Neural progenitor cell (in vitro differentiated cells): ENCODE results near the gene DNAJC1. TPM values are rescaled to one million over a fixed set of nuclear protein-coding genes. Genes with fewer than 3 reads are reported as not detected.
"Not testable (repeated sequence)": the region's sequence is repeated elsewhere in the genome, so short reads cannot be mapped to it uniquely, and the experiment has no call there.

Source experiments
- DNase-seq: peaks from one replicate; pipeline ENCODE4 v3.0.0-alpha.2; 2016; ENCODE audit warnings: low spot score
- H2AFZ ChIP-seq: fragments of 200-600 bp; sonication (generic); replicated peaks from 2 replicates; pipeline ENCODE4 v1.6.1; 2016; ENCODE audit warnings: antibody characterized with exemption
- H3F3A ChIP-seq: fragments of 200-600 bp; sonication (generic); 2 replicates; pipeline ENCODE4 v1.6.1; 2016; ENCODE audit warnings: antibody characterized with exemption, low read depth
- H3K27ac ChIP-seq: fragments of 200-600 bp; sonication (generic); 2 replicates; pipeline ENCODE4 v1.5.1; 2016; ENCODE audit warnings: mild to moderate bottlenecking
- H3K27me3 ChIP-seq: fragments of 200-600 bp; sonication (generic); 2 replicates; pipeline ENCODE4 v1.6.1; 2016; ENCODE audit warnings: mild to moderate bottlenecking, moderate library complexity
- H3K36me3 ChIP-seq: fragments of 200-600 bp; sonication (generic); 2 replicates; pipeline ENCODE4 v1.5.1; 2016
- H3K4me1 ChIP-seq: fragments of 200-600 bp; sonication (generic); 2 replicates; pipeline ENCODE4 v1.6.1; 2016; ENCODE audit warnings: mixed run types
- H3K4me2 ChIP-seq: fragments of 200-600 bp; sonication (generic); 2 replicates; pipeline ENCODE4 v1.6.1; 2016
- H3K4me3 ChIP-seq: fragments of 200-600 bp; sonication (generic); 2 replicates; pipeline ENCODE4 v1.5.1; 2016
- H3K79me2 ChIP-seq: fragments of 200-600 bp; sonication (generic); 2 replicates; pipeline ENCODE4 v1.6.1; 2016; ENCODE audit warnings: low read depth
- H3K9ac ChIP-seq: fragments of 200-600 bp; sonication (generic); 2 replicates; pipeline ENCODE4 v1.6.1; 2016
- H3K9me3 ChIP-seq: fragments of 200-600 bp; sonication (generic); 2 replicates; pipeline ENCODE4 v1.5.1; 2016; ENCODE audit warnings: low read depth
- H4K20me1 ChIP-seq: fragments of 200-600 bp; sonication (generic); 2 replicates; pipeline ENCODE4 v1.6.1; 2016; ENCODE audit warnings: low read depth
- H3K27ac Mint-ChIP-seq: 3 replicates; pipeline ENCODE4 v1.8.0; 2021; ENCODE audit warnings: mixed read lengths
- H3K27me3 Mint-ChIP-seq: 2 replicates; pipeline ENCODE4 v1.8.0; 2022; ENCODE audit warnings: low read depth, mild to moderate bottlenecking, inconsistent platforms, moderate library complexity, mixed read lengths; ENCODE audit not compliant: insufficient read depth
- H3K36me3 Mint-ChIP-seq: 3 replicates; pipeline ENCODE4 v1.8.0; 2021; ENCODE audit warnings: mixed read lengths
- H3K4me1 Mint-ChIP-seq: 3 replicates; pipeline ENCODE4 v1.8.0; 2021; ENCODE audit warnings: mixed read lengths
- H3K4me3 Mint-ChIP-seq: 3 replicates; pipeline ENCODE4 v1.8.0; 2021; ENCODE audit warnings: mild to moderate bottlenecking, moderate library complexity, mixed read lengths
- H3K9me3 Mint-ChIP-seq: 3 replicates; pipeline ENCODE4 v1.8.0; 2020; ENCODE audit warnings: mixed read lengths
- CTCF ChIP-seq: fragments of 200-600 bp; sonication (generic); IDR thresholded peaks from 2 replicates; pipeline ENCODE4 v1.5.1; 2017; ENCODE audit warnings: antibody characterized with exemption, mild to moderate bottlenecking
- EZH2 ChIP-seq: fragments of 200-600 bp; sonication (generic); IDR thresholded peaks from 2 replicates; pipeline ENCODE4 v1.6.1; 2017; ENCODE audit warnings: antibody characterized with exemption, mild to moderate bottlenecking, moderate library complexity
- EZH2phosphoT487 ChIP-seq: fragments of 200-600 bp; sonication (generic); IDR thresholded peaks from 2 replicates; pipeline ENCODE4 v1.6.1; 2017; ENCODE audit warnings: antibody characterized with exemption
- total RNA-seq: library from RNA; depleted of rRNA; stranded (reverse); fragments of >200 nt; gene quantifications from 2 replicates; pipeline ENCODE4 v1.2.3, GENCODE V29; 2015; ENCODE audit warnings: low replicate concordance

The DNAJC1 gene
- total RNA-seq, 1 donor from 2014 or later: 55.3 TPM

GRCh38 chr10:22034333-22034732 lies 30.8 kb upstream of the DNAJC1 start:
- H3K4me3 ChIP-seq: no peak overlapping the region
- no peaks in the 10 kb centered on the region for H3K9me3 ChIP-seq
- H3K36me3 ChIP-seq: no peaks in the 10 kb centered on the region
- no peaks in the 10 kb centered on the region for H3K79me2 ChIP-seq
- no peak overlapping the region for H3K9ac ChIP-seq
- H3K4me1 Mint-ChIP-seq: no peaks in the 10 kb centered on the region
- H3K36me3 Mint-ChIP-seq: no peaks in the 10 kb centered on the region
- no peaks in the 10 kb centered on the region for H3F3A ChIP-seq
- DNase-seq: no peak
- no peak overlapping the region for H3K4me2 ChIP-seq
- no peaks in the 10 kb centered on the region for H3K27me3 ChIP-seq
- H3K27me3 Mint-ChIP-seq: no peaks in the 10 kb centered on the region
- H3K27ac Mint-ChIP-seq: no peak overlapping the region
- peaks cover 16% of the 10 kb centered on the region for H3K9me3 Mint-ChIP-seq
- H4K20me1 ChIP-seq: no peaks in the 10 kb centered on the region
- no peak overlapping the region for H3K4me3 Mint-ChIP-seq
- no peak overlapping the region for H3K27ac ChIP-seq
- H3K4me1 ChIP-seq: no peaks in the 10 kb centered on the region
- TF ChIP-seq CTCF: no peak
- TF ChIP-seq EZH2: no peak
- no peak for TF ChIP-seq EZH2phosphoT487
- H2AFZ ChIP-seq: no peak overlapping the region

GRCh38 chr10:22032268-22032667 lies 28.7 kb upstream of the DNAJC1 start:
- not testable (repeated sequence) for H3K27me3 Mint-ChIP-seq

DNA sequence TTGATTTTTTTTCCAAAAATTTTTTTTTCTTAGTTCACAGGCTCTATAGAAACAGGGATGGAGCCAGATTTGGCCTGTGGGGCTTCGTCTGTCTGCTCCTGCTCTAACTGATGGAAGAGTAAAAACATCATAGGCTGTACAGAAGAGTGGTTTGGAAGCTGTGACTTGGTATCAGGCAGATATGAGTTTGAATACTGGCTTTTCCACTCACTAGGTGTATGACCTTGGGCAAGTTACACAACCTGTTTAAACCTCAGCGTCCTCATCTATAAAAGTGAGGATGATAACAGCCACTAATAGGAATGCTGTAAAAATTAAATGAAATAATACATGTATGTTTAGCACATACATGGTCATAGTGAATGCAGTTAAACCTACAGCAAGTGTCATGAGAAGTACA lies 26.9 kb upstream of the DNAJC1 start:
- no peak overlapping the region for H3K9ac ChIP-seq
- no peaks in the 10 kb centered on the region for H3K36me3 ChIP-seq
- no peak overlapping the region for H3K4me2 ChIP-seq
- H3K9me3 Mint-ChIP-seq: peaks cover 26% of the 10 kb centered on the region
- H3K4me3 ChIP-seq: no peak overlapping the region
- H3K27ac Mint-ChIP-seq: no peak overlapping the region
- H3K36me3 Mint-ChIP-seq: no peaks in the 10 kb centered on the region
- no peaks in the 10 kb centered on the region for H3K79me2 ChIP-seq
- no peaks in the 10 kb centered on the region for H3F3A ChIP-seq
- no peaks in the 10 kb centered on the region for H3K9me3 ChIP-seq
- TF ChIP-seq EZH2phosphoT487 (no peak), CTCF (no peak), EZH2 (no peak)
- H3K27me3 Mint-ChIP-seq: no peaks in the 10 kb centered on the region
- H3K27me3 ChIP-seq: no peaks in the 10 kb centered on the region
- no peaks in the 10 kb centered on the region for H3K4me1 ChIP-seq
- no peaks in the 10 kb centered on the region for H3K4me1 Mint-ChIP-seq
- H3K4me3 Mint-ChIP-seq: no peak overlapping the region
- H2AFZ ChIP-seq: no peak overlapping the region
- DNase-seq: no peak
- H3K27ac ChIP-seq: no peak overlapping the region
- H4K20me1 ChIP-seq: no peaks in the 10 kb centered on the region

More at GRCh38 chr10:22032268-22032667, 28.7 kb upstream of the DNAJC1 start:
- H3K9me3 Mint-ChIP-seq: peaks cover 17% of the 10 kb centered on the region
- H3K27me3 ChIP-seq, H3K4me1 Mint-ChIP-seq, H2AFZ ChIP-seq, H3K9ac ChIP-seq, H3K27ac ChIP-seq, H3K27ac Mint-ChIP-seq, H3K4me2 ChIP-seq, H3K79me2 ChIP-seq, H3K4me3 ChIP-seq, H3K36me3 Mint-ChIP-seq, H3K4me1 ChIP-seq, H3K9me3 ChIP-seq, DNase-seq, H3K36me3 ChIP-seq, H3K4me3 Mint-ChIP-seq, H4K20me1 ChIP-seq, H3F3A ChIP-seq: not testable (repeated sequence)

- H3K4me1 Mint-ChIP-seq: no peaks in the 10 kb centered on the region
- H3K27me3 ChIP-seq: no peaks in the 10 kb centered on the region
- H3K9ac ChIP-seq: no peak overlapping the region
- H3F3A ChIP-seq: no peaks in the 10 kb centered on the region
- DNase-seq: no peak
- TF ChIP-seq CTCF (no peak), EZH2phosphoT487 (no peak), EZH2 (no peak)
- no peaks in the 10 kb centered on the region for H3K27me3 Mint-ChIP-seq
- no peak overlapping the region for H3K27ac Mint-ChIP-seq
- H3K4me2 ChIP-seq: no peak overlapping the region
- no peaks in the 10 kb centered on the region for H3K9me3 ChIP-seq
- no peak overlapping the region for H3K27ac ChIP-seq
- no peaks in the 10 kb centered on the region for H3K79me2 ChIP-seq
- no peak overlapping the region for H3K4me3 ChIP-seq
- H3K36me3 ChIP-seq: no peaks in the 10 kb centered on the region
- H3K36me3 Mint-ChIP-seq: no peaks in the 10 kb centered on the region
- H2AFZ ChIP-seq: no peak overlapping the region
- H3K4me3 Mint-ChIP-seq: no peak overlapping the region
- H3K9me3 Mint-ChIP-seq: peaks cover 22% of the 10 kb centered on the region
- no peaks in the 10 kb centered on the region for H3K4me1 ChIP-seq
- H4K20me1 ChIP-seq: no peaks in the 10 kb centered on the region
Observed at GRCh38 chr10:22029445-22030236, 26.1 kb upstream of the DNAJC1 start.
